ENCODE results near the gene GGTLC1.
"Not testable (repeated sequence)": the region's sequence is repeated elsewhere in the genome, so short reads cannot be mapped to it uniquely, and the experiment has no call there.

GGTLC1 gene

GRCh38 chr20:23994001-23994633, 5.5 kb upstream of the GGTLC1 start:
- DNase-seq = not testable (repeated sequence)

DNA sequence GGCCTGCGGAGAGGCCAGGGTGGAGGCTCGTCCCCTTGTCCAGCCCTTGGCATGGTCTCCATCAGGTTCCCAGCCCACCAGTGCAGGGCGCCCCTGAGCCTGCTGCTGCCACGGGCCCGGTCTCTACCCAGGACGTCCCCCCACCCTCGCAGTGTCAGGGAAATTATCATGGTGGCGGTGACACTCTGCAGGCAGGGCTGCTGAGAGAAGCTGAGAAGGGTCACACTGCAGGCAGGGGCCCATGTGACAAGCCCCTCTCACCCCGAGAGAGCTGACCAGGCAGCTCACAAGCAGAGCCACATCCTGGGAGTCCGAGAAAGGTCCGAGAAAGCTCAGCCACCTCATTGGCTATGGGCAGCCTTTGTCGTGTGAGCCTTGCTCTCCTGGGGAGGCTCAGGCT, 4.9 kb upstream of the GGTLC1 start:
- not testable (repeated sequence) for DNase-seq

- DNase-seq = not testable (repeated sequence)
Observed at GRCh38 chr20:23990296-23990695, 1.7 kb upstream of the GGTLC1 start.

GRCh38 chr20:23988966-23989365, 387 bp upstream of the GGTLC1 start:
- DNase-seq = not testable (repeated sequence)

DNA sequence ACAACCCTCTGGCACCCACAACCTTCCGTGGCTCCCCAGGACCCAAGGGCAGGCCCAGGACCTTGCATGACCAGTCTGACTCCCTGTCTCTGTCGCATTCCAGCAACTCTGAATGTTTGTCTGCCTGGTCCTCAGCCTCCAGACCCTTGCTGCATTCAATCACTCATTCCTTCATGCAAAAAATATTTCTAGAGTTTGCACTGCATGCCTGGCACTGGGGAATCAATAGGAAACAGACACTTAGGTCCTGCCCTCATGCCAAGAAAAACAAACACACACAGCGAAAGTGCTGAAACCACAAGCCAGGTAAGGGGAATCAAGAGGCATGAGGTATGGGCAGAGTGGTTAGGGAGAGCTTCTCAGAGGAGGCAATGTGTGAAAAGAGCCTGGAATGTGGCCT, 1.9 kb downstream of the GGTLC1 start:
- not testable (repeated sequence) for DNase-seq

- DNase-seq = not testable (repeated sequence)
Observed at GRCh38 chr20:23986310-23986709, 2.3 kb downstream of the GGTLC1 start.

- DNase-seq = not testable (repeated sequence)
Observed at GRCh38 chr20:23985790-23986225, 2.8 kb downstream of the GGTLC1 start.

DNA sequence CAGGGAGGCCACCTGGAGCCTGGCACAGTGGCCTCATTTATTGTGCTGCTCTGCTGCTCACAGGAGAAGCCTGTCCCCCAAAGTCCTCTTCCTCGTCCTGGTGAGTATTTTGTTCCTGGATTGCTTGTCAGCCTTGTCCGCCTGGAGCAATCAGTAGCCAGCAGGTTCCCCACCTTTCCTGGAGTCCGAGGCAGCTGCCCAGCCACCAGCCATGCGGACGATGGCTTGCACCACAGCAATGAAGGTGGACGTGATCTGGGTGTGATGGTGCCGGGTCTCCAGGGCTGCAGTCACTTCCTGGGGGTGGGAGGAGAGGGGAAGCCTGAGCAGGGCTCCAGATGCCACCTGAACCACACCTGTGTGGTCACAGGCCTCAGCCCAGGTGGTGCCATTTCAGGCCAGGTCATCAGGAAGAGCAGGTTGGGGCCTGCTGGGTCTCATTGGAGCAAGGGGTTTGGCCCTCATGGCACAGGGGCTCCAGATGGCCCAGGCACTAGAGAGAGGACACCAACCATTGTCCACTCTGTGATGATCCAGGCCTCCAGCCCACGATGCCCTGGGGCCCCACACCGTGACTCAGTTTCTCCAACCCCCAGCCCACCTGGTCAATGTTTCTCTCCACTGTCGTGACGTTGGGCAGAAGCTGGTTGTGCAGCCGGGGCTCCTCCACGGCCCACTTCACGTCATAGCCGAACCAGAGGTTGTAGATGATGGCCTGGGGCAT, 3.4 kb downstream of the GGTLC1 start:
- not testable (repeated sequence) for DNase-seq

DNA sequence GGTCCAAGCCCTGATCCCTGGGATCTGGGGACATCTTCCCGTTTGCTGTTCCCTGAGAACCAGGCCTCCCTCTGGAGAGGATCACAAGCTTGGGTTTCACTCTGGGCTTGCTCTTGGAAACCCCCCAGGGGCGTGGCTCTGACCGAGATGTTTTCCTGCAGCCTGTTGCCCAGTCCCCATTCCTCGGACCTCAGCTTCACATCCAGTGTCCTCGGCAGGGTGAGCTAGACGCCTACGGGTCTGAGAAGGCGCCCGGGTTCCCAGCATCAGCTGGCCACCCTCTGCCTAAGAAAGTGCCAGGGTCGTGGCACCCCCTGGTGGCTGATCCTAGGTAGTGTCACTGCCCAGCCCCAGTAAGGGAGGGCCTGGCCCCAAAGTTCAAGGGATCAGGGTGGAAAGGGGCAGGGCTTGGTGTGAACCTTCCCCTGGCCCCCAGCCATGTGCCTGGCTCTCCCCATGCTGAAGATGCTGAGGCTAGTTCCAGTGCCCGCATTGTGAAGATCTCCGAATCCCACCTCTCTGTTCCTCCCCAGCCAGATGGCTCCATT, 4.0 kb downstream of the GGTLC1 start:
- DNase-seq = not testable (repeated sequence)

DNA sequence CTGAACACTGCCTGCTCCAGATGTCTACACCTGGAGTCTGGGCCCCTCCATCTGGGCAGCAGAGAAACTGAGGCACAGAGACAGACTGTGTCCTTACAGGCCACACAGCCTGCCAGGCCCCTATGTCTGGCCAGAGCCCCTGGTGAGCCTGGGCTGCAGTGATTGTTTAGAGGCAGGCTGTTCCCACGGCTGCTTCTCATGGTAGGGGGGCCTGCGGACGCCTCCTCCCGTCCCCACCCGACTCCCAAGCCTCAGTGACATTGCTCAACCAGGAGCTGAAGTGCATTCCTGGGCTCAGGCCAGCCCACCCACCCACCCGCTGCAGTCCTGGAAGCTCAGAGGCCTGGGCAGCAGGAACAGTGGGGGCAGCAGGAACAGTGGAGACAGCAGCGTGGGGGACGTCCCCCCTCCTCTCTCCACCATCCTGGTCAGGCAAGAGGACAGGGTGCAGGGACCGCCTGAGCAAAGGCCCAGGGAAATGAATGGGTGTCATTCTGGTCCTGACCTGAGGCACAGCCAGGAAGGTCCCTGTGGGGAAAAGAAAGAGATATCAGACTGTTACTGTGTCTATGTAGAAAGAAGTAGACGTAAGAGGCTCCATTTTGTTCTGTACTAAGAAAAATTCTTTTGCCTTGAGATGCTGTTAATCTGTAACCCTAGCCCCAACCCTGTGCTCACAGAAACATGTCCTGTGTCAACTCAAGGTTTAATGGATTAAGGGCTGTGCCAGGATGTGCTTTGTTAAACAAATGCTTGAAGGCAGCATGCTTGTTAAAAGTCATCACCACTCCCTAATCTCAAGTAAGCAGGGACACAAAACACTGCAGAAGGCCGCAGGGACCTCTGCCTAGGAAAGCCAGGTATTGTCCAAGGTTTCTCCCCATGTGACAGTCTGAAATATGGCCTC, 6.2 kb downstream of the GGTLC1 start:
- DNase-seq = not testable (repeated sequence)

GRCh38 chr20:23981526-23981925, 7.1 kb downstream of the GGTLC1 start:
- DNase-seq = not testable (repeated sequence)

DNA sequence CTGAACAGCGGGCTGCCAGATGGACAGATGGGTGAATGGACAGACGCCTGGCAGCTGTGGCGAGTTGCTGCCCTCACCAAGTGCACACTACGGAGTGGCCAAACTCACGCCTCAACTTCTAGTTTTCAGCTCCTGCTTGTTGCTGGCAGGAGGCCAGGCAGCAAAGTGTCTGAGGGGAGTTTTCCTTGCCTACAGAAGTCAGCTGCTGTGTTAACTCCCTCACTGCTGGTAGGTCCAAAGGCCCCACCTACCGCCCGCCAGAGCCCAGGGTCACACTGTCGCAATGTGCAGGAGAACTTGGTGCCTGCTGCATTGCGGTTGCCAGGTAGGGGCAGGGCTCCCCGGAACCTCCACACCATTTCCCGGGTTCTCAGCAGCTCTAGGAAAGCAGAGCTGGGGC, 7.6 kb downstream of the GGTLC1 start:
- not testable (repeated sequence) for DNase-seq

DNA sequence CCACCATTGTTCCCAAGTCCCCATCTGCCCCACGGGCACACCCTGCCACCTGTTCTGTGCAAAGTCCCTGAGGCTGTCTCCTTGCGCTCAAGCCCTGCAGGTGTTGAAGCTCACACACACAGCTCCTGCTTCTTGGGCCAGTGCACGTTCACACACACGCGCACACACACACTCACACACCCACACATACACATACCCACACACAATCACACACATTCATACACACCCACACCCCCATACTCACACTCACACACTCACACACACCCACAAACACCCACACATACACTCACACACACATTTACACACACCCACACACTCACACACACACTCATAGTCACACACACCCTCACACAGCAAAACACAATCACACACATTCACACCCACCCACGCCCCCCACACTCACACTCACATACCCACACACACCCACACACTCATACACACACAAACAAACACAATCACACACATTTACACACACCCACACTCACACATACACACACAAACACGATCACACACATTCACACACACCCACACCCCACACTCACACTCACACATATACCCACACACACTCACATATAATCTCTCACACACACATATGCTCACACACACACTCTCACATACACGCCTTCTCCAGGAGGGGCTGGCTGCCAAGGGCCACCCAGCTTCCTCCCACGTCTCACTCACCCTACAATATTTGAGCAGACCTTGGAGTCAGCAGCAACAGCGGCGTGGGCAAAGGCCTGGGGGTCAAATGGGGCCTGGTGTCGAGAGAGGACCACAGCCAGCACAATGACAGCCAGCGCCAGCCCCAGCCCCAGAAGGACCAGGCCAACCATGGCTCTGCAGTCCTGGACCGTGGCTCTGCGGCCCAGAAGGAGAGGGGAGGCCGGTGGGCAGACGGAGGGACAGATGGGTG, 8.4 kb downstream of the GGTLC1 start:
- not testable (repeated sequence) for DNase-seq

DNA sequence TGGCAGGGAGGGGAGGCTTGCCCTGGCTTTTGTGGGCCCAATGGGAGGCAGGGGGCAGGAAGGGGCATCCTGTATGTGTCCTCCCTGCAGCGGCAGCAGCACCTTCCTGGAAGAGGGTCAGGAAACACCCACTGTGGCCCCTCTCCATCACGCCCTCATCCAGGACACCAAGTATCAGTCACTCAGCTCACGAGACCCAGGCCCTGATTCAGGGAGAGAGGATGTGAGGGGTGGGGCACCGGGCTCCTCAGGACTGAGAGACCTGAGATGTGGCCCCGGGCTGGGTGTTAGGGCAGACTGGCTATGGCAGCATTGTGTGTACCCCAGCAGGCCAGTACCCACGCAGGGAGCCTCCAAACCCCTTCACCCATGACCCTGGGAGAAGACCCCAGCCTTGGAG, 9.2 kb downstream of the GGTLC1 start:
- not testable (repeated sequence) for DNase-seq

GRCh38 chr20:23978457-23978856, 10.1 kb downstream of the GGTLC1 start:
- not testable (repeated sequence) for DNase-seq

- DNase-seq = no peak
Observed at GRCh38 chr20:23974966-23975365, 13.6 kb downstream of the GGTLC1 start.

GRCh38 chr20:23971310-23971709, 17.3 kb downstream of the GGTLC1 start:
- DNase-seq = no peak

DNA sequence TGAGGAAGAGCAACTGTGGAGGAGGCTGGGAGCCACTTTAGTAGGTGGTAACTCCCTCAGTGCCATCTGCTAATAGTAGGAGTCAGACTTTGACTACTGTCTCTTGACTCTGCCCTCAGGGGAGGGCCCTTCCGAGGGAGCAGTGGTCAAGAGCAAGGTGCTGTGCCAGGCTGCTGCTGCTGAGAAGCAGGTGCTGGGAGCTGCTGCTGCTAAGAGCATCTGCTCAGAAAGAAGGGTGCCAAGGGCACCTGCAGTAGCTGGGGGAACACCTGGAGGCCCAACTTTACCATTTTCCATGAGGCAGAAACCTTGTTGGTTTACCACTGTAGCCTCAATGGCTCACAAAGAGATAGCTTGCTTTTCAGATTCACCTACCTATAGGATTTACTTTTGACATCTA, 18.5 kb downstream of the GGTLC1 start:
- no peak for DNase-seq

- no peak for DNase-seq
Observed at GRCh38 chr20:23967616-23967979, 21.0 kb downstream of the GGTLC1 start.

DNA sequence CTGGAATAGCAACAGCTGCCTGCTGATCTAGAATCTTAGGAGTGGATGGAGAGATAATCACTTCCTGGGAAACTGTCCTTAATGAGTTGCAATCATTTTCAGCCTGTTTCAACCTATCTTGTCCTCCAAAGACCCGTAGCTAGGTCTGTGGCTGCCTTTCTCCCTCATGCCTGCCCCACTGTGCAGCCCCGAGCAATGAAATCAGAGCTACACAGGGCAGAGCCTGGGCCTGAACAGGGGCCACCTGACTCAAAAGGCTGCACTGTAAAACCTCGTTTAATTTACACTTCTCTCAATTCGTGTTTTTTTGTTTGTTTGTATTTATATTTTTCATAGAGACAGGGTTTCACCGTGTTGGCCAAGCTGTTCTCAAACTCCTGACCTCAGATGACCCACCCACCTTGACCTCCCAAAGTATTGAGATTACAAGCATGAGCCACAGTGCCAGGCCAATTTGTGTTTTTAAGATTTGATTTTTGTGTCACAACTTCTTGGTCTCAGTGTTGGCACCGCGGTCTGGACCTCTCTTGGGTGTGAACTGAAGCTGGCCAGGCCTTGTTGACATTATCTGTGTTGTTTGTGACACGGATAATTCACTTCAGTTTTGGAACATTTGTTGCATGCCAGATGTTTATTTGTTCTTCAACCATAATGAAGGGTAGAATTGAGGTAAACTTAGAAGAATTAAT, 21.5 kb downstream of the GGTLC1 start:
- no peak for DNase-seq

GRCh38 chr20:23966298-23966697, 22.3 kb downstream of the GGTLC1 start:
- DNase-seq = no peak
